SK-N-SH (cell line): ENCODE measurements around the gene GOLGA6A. TPM values are rescaled to one million over a fixed set of nuclear protein-coding genes. Genes with fewer than 3 reads are reported as not detected.

ENCODE experiments used
- CTCF ChIA-PET: fragments of 300-600, 350-600 bp; formaldehyde crosslinking; extraction: SDS; loops from one replicate; lab custom pipeline; 2021; lab: Yijun Ruan, JAX
- POLR2A ChIA-PET: fragments of 350-600 bp; sonication (Branson Sonifier 250); formaldehyde crosslinking; extraction: SDS; loops from one replicate; lab custom pipeline; 2020; ENCODE audit warnings: antibody characterized with exemption, inconsistent platforms; lab: Yijun Ruan, JAX
- DNase-seq: peaks from one replicate; pipeline ENCODE4 v3.0.0; 2012
- H2AFZ ChIP-seq: fragments of 200-600 bp; sonication (generic); 2 replicates; pipeline ENCODE4 v1.8.1; 2016; ENCODE audit warnings: antibody characterized with exemption, mild to moderate bottlenecking, low read depth
- H3F3A ChIP-seq: fragments of 200-600 bp; sonication (generic); replicated peaks from 2 replicates; pipeline ENCODE3; 2016; ENCODE audit warnings: antibody characterized with exemption, mild to moderate bottlenecking; ENCODE audit not compliant: insufficient read depth
- H3K27ac ChIP-seq, 2 experiments: fragments of 200-500 bp in 1 of 2; fragments of 200-600 bp in 1 of 2; sonication (Bioruptor generic) in 1 of 2; sonication (generic), shearing (Covaris generic) in 1 of 2; 2 replicates each; pipeline versions ENCODE4 v1.5.1 to v1.6.1; 2014 to 2016; ENCODE audit warnings: low read depth in 2 of 2, inconsistent platforms in 1 of 2, low read length in 1 of 2, mild to moderate bottlenecking in 1 of 2, mixed read lengths in 1 of 2
- H3K27me3 ChIP-seq: fragments of 200-600 bp; sonication (generic), shearing (Covaris generic); 2 replicates; pipeline ENCODE4 v1.6.1; 2016; ENCODE audit warnings: mixed run types; ENCODE audit not compliant: insufficient read depth
- H3K36me3 ChIP-seq, 2 experiments: fragments of 200-500 bp in 1 of 2; fragments of 200-600 bp in 1 of 2; sonication (Bioruptor generic) in 1 of 2; sonication (generic) in 1 of 2; replicated peaks in 1 of 2; 2 replicates each; pipeline versions ENCODE3 to v1.5.1; 2014 to 2016; ENCODE audit warnings: low read length in 1 of 2, mild to moderate bottlenecking in 1 of 2; ENCODE audit not compliant: insufficient read depth in 2 of 2, control insufficient read depth in 1 of 2
- H3K4me1 ChIP-seq, 2 experiments: fragments of 200-500 bp in 1 of 2; fragments of 200-600 bp in 1 of 2; sonication (Bioruptor generic) in 1 of 2; sonication (generic), shearing (Covaris generic) in 1 of 2; 2 replicates each; pipeline versions ENCODE4 v1.5.1 to v1.6.1; 2014 to 2016; ENCODE audit warnings: low read depth in 1 of 2, low read length in 1 of 2, mixed run types in 1 of 2; ENCODE audit not compliant: insufficient read depth in 2 of 2, control insufficient read depth in 1 of 2
- H3K4me2 ChIP-seq: fragments of 200-600 bp; sonication (generic), shearing (Covaris generic); 2 replicates; pipeline ENCODE4 v1.6.1; 2017; ENCODE audit warnings: mixed run types
- H3K4me3 ChIP-seq, 2 experiments: fragments of 200-500 bp in 1 of 2; fragments of 200-600 bp in 1 of 2; sonication (Bioruptor generic) in 1 of 2; sonication (generic), shearing (Covaris generic) in 1 of 2; 2 replicates each; pipeline versions ENCODE4 v1.5.1 to v1.8.1; 2014 to 2016; ENCODE audit warnings: low read depth in 2 of 2, inconsistent platforms in 1 of 2, low read length in 1 of 2, mild to moderate bottlenecking in 1 of 2, mixed read lengths in 1 of 2, moderate library complexity in 1 of 2
- H3K79me2 ChIP-seq: fragments of 200-600 bp; sonication (generic); 2 replicates; pipeline ENCODE4 v1.8.1; 2017; ENCODE audit warnings: mild to moderate bottlenecking; ENCODE audit not compliant: insufficient read depth
- H3K9ac ChIP-seq: fragments of 200-600 bp; sonication (generic); 2 replicates; pipeline ENCODE4 v1.6.1; 2017; ENCODE audit warnings: mixed run types
- H3K9me2 ChIP-seq: fragments of 200-600 bp; sonication (generic); 2 replicates; pipeline ENCODE4 v1.6.1; 2017; ENCODE audit warnings: mixed run types
- H3K9me3 ChIP-seq: fragments of 200-600 bp; sonication (generic); 2 replicates; pipeline ENCODE4 v1.6.1; 2017; ENCODE audit warnings: mixed run types, mild to moderate bottlenecking, moderate library complexity
- H4K20me1 ChIP-seq: fragments of 200-600 bp; sonication (generic); 2 replicates; pipeline ENCODE4 v1.6.1; 2017; ENCODE audit warnings: mild to moderate bottlenecking, mixed run types; ENCODE audit not compliant: insufficient read depth
- ELF1 ChIP-seq: IDR thresholded peaks from 2 replicates; pipeline ENCODE4 v1.4.0; 2012
- EP300 ChIP-seq, 2 experiments: IDR thresholded peaks; 2 replicates each; pipeline versions ENCODE4 v1.4.0 to v1.6.1; 2012; ENCODE audit warnings: borderline replicate concordance in 1 of 2, low read depth in 1 of 2, low read length in 1 of 2
- EZH2phosphoT487 ChIP-seq: fragments of 200-600 bp; sonication (generic); IDR thresholded peaks from 2 replicates; pipeline ENCODE4 v1.6.1; 2017; ENCODE audit warnings: low read depth, mixed run types, mild to moderate bottlenecking, antibody characterized with exemption, moderate library complexity, borderline replicate concordance
- FOXJ3 ChIP-seq: sonication (generic); formaldehyde crosslinking; IDR thresholded peaks from 2 replicates; pipeline ENCODE4 v1.5.1; 2020; ENCODE audit warnings: mild to moderate bottlenecking, missing genetic modification reagents
- GABPA ChIP-seq: IDR thresholded peaks from 2 replicates; pipeline ENCODE4 v1.4.0; 2012; ENCODE audit warnings: low read depth, mild to moderate bottlenecking
- GATA2 ChIP-seq: sonication (generic); formaldehyde crosslinking; IDR thresholded peaks from 2 replicates; pipeline ENCODE4 v1.5.0; 2020; ENCODE audit warnings: mild to moderate bottlenecking, missing genetic modification reagents
- JUND ChIP-seq: IDR thresholded peaks from 2 replicates; pipeline ENCODE4 v1.4.0; 2012
- NRF1 ChIP-seq: IDR thresholded peaks from 2 replicates; pipeline ENCODE4 v1.6.1; 2012; ENCODE audit warnings: low read depth, mild to moderate bottlenecking, low read length
- POLR2AphosphoS5 ChIP-seq: IDR thresholded peaks from 2 replicates; pipeline ENCODE4 v1.6.1; 2012; ENCODE audit warnings: low read depth, low read length
- RFX5 ChIP-seq: IDR thresholded peaks from 2 replicates; pipeline ENCODE4 v1.6.1; 2012; ENCODE audit warnings: mild to moderate bottlenecking, improper control_type of control experiment, low read length
- RXRA ChIP-seq: IDR thresholded peaks from 2 replicates; pipeline ENCODE4 v1.4.0; 2012; ENCODE audit warnings: low read depth, mild to moderate bottlenecking, borderline replicate concordance
- SIN3A ChIP-seq: IDR thresholded peaks from 2 replicates; pipeline ENCODE4 v1.6.1; 2012; ENCODE audit warnings: low read depth, mild to moderate bottlenecking, low read length, moderate library complexity, borderline replicate concordance
- SMC3 ChIP-seq: IDR thresholded peaks from 2 replicates; pipeline ENCODE4 v1.6.1; 2012; ENCODE audit warnings: low read depth, low read length, improper control_type of control experiment
- TAF1 ChIP-seq: IDR thresholded peaks from 2 replicates; pipeline ENCODE4 v1.6.1; 2012; ENCODE audit warnings: low read depth, mild to moderate bottlenecking, low read length, moderate library complexity, borderline replicate concordance
- YY1 ChIP-seq: IDR thresholded peaks from 2 replicates; pipeline ENCODE4 v1.4.0; 2012; ENCODE audit warnings: low read depth, mild to moderate bottlenecking
- WGBS: methylation state at CpG from one replicate; pipeline ENCODE4 v1.1.6; 2017; ENCODE audit warnings: low lambda C conversion rate; 5-methylcytosine and 5-hydroxymethylcytosine counted together
- polyA plus RNA-seq, 3 experiments: library from polyadenylated mRNA; depleted of rRNA; stranded (reverse); fragments of >200 nt; gene quantifications; 2 replicates each; pipeline ENCODE4 v1.2.3, GENCODE V29; 2012
- TF ChIP-seq, protein P1 (sequence below): IDR thresholded peaks from 2 replicates; pipeline ENCODE4 v1.4.0; 2012; ENCODE audit warnings: low read depth, borderline replicate concordance
- TF ChIP-seq, protein P2 (sequence below): IDR thresholded peaks from 2 replicates; pipeline ENCODE4 v1.4.0; 2012; ENCODE audit warnings: low read depth
- TF ChIP-seq, protein P3 (sequence below): IDR thresholded peaks from 2 replicates; pipeline ENCODE4; 2012
- TF ChIP-seq, protein P4 (sequence below): IDR thresholded peaks from 2 replicates; pipeline ENCODE4 v1.6.1; 2012; ENCODE audit warnings: mild to moderate bottlenecking, low read depth, low read length, moderate library complexity
- TF ChIP-seq, protein P5 (sequence below): fragments of 150-350 bp; IDR thresholded peaks from 2 replicates; pipeline ENCODE4 v1.6.1; 2016; ENCODE audit warnings: mild to moderate bottlenecking, low read depth, low read length

Gene GOLGA6A
- polyA plus RNA-seq, 1 of the 3 experiments (the other 2 are of a cell fraction), result not detected

DNA sequence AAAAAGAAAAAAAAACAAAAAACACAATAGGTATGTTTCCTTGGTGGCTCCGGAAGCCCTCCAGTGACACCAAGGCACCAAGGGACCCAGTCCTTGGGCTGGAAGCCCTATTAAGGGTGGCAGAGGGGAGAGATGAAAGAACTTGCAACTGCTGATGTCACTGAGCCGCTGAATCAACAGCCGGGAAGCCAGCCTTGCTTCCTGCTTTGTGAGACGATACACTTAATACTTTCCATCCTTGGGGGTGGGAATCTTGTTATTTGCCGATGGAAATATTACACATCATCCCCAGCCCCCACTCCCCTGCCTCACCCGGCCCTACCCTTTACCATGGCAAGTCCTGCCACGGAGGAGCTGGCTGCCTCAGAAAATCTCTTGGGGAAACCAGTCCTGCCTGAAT, 42.4 kb upstream of the GOLGA6A start:
- Histone ChIP-seq H3K9me3 (no peaks in the 10 kb centered on the region), H3K9me2 (no peaks in the 10 kb centered on the region), H3K79me2 (no peaks in the 10 kb centered on the region), H3K4me1 (peaks cover 0 to 32% of the 10 kb centered on the region in 2 experiments; a peak in 1 of 4 replicates), H3K27me3 (peaks cover 23% of the 10 kb centered on the region), H3K9ac (no peak overlapping the region), H3K4me3 (no peak overlapping the region), H3K36me3 (no peaks in the 10 kb centered on the region), H4K20me1 (no peaks in the 10 kb centered on the region), H3K27ac (no peak overlapping the region), H3K4me2 (no peak overlapping the region), H3F3A (no peaks in the 10 kb centered on the region), H2AFZ (no peak overlapping the region)
- POLR2A ChIA-PET, result interaction anchor here (1.2 to 1.5 kb wide), 2 partner anchors 51 to 78 kb away, joined by 4 read pairs; partner anchors contain the start of gene STRA6
- no peak for TF ChIP-seq GATA2
- no peak for TF ChIP-seq YY1
- no peak for TF ChIP-seq RXRA
- TF ChIP-seq GABPA, result no peak
- TF ChIP-seq, protein P1, sequence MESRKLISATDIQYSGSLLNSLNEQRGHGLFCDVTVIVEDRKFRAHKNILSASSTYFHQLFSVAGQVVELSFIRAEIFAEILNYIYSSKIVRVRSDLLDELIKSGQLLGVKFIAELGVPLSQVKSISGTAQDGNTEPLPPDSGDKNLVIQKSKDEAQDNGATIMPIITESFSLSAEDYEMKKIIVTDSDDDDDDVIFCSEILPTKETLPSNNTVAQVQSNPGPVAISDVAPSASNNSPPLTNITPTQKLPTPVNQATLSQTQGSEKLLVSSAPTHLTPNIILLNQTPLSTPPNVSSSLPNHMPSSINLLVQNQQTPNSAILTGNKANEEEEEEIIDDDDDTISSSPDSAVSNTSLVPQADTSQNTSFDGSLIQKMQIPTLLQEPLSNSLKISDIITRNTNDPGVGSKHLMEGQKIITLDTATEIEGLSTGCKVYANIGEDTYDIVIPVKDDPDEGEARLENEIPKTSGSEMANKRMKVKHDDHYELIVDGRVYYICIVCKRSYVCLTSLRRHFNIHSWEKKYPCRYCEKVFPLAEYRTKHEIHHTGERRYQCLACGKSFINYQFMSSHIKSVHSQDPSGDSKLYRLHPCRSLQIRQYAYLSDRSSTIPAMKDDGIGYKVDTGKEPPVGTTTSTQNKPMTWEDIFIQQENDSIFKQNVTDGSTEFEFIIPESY, result no peak
- no peak for TF ChIP-seq EZH2phosphoT487
- TF ChIP-seq, protein P2, sequence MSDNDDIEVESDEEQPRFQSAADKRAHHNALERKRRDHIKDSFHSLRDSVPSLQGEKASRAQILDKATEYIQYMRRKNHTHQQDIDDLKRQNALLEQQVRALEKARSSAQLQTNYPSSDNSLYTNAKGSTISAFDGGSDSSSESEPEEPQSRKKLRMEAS, result no peak
- TF ChIP-seq SIN3A, result no peak
- no peak for TF ChIP-seq JUND
- TF ChIP-seq TAF1, result no peak
- TF ChIP-seq RFX5, result no peak
- TF ChIP-seq NRF1, result no peak
- TF ChIP-seq POLR2AphosphoS5, result no peak
- no peak for TF ChIP-seq SMC3
- no peak for TF ChIP-seq ELF1
- TF ChIP-seq, protein P3, sequence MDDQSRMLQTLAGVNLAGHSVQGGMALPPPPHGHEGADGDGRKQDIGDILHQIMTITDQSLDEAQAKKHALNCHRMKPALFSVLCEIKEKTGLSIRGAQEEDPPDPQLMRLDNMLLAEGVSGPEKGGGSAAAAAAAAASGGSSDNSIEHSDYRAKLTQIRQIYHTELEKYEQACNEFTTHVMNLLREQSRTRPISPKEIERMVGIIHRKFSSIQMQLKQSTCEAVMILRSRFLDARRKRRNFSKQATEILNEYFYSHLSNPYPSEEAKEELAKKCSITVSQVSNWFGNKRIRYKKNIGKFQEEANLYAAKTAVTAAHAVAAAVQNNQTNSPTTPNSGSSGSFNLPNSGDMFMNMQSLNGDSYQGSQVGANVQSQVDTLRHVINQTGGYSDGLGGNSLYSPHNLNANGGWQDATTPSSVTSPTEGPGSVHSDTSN, result no peak
- TF ChIP-seq, protein P4, sequence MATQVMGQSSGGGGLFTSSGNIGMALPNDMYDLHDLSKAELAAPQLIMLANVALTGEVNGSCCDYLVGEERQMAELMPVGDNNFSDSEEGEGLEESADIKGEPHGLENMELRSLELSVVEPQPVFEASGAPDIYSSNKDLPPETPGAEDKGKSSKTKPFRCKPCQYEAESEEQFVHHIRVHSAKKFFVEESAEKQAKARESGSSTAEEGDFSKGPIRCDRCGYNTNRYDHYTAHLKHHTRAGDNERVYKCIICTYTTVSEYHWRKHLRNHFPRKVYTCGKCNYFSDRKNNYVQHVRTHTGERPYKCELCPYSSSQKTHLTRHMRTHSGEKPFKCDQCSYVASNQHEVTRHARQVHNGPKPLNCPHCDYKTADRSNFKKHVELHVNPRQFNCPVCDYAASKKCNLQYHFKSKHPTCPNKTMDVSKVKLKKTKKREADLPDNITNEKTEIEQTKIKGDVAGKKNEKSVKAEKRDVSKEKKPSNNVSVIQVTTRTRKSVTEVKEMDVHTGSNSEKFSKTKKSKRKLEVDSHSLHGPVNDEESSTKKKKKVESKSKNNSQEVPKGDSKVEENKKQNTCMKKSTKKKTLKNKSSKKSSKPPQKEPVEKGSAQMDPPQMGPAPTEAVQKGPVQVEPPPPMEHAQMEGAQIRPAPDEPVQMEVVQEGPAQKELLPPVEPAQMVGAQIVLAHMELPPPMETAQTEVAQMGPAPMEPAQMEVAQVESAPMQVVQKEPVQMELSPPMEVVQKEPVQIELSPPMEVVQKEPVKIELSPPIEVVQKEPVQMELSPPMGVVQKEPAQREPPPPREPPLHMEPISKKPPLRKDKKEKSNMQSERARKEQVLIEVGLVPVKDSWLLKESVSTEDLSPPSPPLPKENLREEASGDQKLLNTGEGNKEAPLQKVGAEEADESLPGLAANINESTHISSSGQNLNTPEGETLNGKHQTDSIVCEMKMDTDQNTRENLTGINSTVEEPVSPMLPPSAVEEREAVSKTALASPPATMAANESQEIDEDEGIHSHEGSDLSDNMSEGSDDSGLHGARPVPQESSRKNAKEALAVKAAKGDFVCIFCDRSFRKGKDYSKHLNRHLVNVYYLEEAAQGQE, result no peak
- TF ChIP-seq EP300 (IDR thresholded peaks at IDR 0.05; ENCODE audit: borderline replicate concordance in 1 of 2, low read depth in 1 of 2, low read length in 1 of 2), result no peak
- TF ChIP-seq, protein P5, sequence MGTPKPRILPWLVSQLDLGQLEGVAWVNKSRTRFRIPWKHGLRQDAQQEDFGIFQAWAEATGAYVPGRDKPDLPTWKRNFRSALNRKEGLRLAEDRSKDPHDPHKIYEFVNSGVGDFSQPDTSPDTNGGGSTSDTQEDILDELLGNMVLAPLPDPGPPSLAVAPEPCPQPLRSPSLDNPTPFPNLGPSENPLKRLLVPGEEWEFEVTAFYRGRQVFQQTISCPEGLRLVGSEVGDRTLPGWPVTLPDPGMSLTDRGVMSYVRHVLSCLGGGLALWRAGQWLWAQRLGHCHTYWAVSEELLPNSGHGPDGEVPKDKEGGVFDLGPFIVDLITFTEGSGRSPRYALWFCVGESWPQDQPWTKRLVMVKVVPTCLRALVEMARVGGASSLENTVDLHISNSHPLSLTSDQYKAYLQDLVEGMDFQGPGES, result no peak
- TF ChIP-seq FOXJ3 (CRISPR knock-in tag), result no peak
- DNase-seq, result no peak
- 62% methylated on average over 6 of the region's 7 CpGs for WGBS
- CTCF ChIA-PET, result interaction anchor here (1.2 to 6.5 kb wide), 5 partner anchors 11 to 197 kb away, joined by 3 to 110 read pairs (median 8); no protein-coding TSS in a partner anchor
